Fibroblast of peridontal ligament (primary cell): ENCODE results near the gene DGCR2.
A peak's percentile ranks its signal among the peaks of the same experiment; 100 is the strongest.
"Not testable (repeated sequence)": the region's sequence is repeated elsewhere in the genome, so short reads cannot be mapped to it uniquely, and the experiment has no call there.

Source experiments
- DNase-seq: peaks from one replicate; pipeline ENCODE4 v3.0.0-alpha.2; 2010; ENCODE audit errors: extremely low read depth

DGCR2 gene

DNA sequence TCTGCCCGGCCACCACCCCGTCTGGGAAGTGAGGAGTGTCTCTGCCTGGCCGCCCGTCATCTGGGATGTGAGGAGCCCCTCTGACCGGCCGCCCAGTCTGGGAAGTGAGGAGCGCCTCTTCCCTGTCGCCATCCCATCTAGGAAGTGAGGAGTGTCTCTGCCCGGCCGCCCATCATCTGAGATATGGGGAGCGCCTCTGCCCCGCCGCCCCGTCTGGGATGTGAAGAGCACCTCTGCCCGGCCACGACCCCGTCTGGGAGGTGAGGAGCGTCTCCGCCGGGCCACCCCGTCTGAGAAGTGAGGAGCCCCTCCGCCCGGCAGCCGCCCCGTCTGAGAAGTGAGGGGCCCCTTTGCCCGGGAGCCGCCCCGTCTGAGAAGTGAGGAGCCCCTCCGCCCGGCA, 38.1 kb downstream of the DGCR2 start:
- not testable (repeated sequence) for DNase-seq

DNA sequence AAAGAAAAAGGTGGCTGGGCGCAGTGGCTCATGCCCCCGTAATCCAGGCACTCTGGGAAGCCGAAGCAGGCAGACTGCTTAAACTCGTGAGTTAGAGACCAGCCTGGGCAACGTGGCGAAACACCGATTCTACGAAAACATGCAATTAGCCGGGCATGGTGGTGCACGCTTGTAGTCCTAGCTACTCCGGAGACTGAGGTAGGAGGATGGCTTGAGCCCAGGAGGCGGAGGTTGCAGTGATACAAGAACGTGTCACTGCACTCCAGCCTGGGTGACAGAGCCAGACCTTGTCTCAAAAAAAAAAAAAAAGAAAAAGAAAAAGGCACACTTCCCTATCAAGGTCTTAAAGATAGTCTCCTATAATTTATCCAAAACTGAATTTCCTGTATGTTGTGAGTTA, 39.4 kb downstream of the DGCR2 start:
- no peak for DNase-seq

DNA sequence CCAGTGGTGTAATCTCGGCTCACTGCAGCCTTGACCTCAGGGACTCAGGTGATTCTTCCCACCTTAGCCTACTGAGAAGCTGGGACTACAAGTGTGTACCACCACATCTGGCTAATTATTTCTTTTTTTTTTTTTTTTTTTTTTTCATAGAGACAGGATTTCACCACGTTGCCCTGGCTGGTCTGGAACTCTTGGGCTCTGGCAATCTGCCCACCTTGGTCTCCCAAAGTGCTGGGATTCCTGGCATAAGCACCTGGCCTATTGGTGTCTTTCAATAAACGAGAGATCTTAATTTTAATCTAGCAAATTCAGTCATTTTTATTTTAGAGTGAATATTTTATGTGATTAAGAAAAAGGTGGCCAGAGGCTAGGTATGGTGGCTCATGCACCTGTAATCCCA, 40.1 kb downstream of the DGCR2 start:
- DNase-seq = no peak

DNA sequence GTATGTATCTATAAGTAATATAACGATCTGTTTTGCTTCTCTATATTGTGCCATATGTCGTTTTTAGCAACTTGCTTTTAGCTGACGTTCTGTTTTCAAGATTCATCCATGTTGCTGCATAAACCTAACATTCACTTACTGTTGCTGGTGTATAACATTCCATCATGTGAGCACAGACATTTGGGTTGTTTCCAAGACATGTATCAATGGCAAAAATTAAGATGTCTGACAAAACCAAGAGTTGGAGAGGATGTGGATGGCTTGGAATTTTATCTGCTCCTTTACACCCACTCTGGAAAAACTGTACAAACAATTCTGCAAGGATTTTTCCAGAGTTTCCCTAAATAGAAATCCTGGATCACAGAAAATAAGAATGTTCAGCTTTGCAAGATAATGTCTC, 40.9 kb downstream of the DGCR2 start:
- no peak for DNase-seq

- no peak for DNase-seq
Measured at GRCh38 chr22:19080853-19081252, 41.4 kb downstream of the DGCR2 start.

DNA sequence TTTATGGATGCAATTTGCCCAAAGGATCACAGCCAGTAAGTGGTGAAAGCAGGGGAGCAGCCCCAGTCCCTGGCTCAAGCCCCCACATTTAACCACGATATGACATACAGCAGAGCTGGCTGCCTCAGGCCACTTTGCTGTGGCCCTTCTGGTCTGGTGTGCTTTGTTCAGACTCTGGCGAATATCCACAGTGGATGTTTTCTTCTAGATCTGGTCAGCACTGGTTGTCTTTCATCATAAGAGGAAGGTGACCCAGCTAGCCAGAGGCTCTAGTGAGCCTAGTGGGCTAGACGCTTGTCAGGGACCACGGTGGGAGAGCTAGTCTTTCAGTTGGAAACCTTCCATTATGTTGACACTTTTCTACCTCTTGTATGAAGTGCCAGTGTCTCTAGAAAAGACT, 42.5 kb downstream of the DGCR2 start:
- DNase-seq = no peak

GRCh38 chr22:19075404-19075803, 46.8 kb downstream of the DGCR2 start:
- no peak for DNase-seq

- DNase-seq = not testable (repeated sequence)
Measured at GRCh38 chr22:19072853-19073252, 49.4 kb downstream of the DGCR2 start.

DNA sequence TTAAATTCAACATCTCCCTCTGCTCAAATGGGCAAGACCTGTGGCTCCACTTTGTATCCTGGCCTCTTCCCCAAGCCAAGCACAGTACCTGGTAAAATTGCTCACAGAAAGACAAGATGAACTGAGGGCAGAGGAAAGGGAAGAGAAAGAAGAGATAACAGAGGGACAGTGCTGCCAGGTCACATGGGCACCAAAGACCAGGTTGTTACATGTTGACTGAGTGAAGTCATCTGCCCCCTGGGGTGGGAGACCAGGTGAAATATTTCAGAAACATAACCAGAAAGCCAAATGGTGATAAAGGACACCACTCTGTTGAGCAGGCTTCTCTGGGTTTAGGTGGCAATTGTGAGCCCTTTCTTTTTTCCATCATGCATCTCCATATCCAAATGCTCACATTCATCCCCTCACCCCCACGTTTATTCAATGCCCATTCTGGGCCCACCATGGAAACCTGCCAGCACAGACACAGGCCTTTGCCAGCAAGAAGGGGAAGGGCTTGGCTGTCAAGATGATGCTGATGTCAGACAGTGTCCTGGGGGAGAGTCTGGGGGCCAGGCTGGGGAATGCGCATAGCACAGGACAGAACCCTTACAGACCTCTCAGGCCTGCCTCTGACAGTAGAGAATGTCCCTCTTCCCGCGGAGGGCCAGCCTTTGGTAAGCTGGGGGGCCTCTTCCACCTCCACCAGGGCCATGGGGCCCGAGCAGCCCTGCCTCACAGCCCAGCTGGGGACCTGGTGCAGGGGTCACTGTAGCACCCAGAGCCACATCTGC, 51.6 kb downstream of the DGCR2 start:
- DNase-seq = no peak

DNA sequence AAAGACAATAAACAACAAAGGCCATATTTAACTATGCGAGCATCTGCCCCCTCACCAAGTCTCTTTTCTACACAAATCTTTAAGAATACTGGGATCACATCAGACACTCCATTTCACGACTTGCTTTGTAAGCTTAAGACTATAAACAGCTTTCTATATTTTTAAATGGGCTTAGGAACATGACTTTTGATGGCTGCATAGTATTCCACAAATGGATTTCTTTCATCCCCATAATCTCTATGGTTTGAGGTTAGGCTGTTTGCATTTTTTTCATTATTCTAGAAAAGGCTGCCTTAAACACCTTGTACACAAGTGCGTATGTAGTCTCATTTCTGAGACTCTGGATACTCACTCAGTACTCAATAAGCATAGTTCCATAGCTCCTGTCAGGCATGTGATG, 52.8 kb downstream of the DGCR2 start:
- no peak for DNase-seq

GRCh38 chr22:19068784-19069271, 53.4 kb downstream of the DGCR2 start:
- no peak for DNase-seq

DNA sequence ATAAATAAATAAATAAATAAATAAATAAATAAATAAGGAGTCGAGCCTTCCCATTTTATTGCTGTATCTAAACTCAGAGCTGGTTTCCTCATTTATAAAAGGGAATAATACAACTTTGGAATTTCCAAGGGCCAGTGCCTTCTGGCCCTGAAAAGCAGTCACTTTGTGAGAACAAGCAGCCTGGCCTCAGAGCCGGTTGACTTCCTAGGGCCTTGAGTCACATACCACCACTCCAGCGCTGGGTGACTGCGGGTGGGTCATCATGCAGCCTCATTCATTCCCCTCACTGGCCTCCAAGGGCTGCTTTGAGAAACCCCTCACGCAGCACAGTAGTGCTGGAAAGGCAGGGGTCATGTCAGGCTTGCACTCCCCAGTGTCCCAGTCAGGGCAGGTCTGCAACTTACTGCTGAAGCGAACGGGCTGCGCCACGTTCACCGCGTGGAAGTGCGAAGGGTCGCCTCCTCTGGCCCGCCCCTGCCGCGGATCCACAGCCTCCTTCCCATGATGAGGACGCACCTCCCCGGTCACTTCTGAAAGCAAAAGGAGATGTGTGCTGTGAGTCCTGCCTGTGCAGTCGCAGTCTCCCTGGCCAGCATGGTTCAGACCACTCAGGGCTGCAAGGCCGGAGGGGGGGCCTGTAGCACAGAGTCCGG, 54.4 kb downstream of the DGCR2 start:
- no peak for DNase-seq

- peak; percentile 34 for DNase-seq
Measured at GRCh38 chr22:19066531-19067271, 55.5 kb downstream of the DGCR2 start.

DNA sequence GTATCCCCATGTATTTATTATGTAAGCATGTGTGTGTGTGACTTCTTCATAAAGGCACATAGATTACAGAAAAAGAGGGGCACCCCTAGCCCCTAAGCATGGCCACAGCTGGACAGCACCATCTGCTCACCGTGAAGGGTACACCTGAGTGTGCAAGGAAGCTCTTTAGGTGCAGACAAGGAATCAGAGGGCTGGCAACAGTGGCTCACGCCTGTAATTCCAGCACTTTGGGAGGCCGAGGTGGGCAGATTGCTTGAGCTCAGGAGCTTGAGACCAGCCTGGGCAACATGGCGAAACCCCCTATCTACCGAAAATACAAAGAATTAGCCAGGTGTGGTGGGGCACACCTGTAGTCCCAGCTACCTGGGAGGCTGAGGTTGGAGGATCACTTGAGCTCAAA, 56.3 kb downstream of the DGCR2 start:
- no peak for DNase-seq

GRCh38 chr22:19065298-19065859, 56.8 kb downstream of the DGCR2 start:
- no peak for DNase-seq

DNA sequence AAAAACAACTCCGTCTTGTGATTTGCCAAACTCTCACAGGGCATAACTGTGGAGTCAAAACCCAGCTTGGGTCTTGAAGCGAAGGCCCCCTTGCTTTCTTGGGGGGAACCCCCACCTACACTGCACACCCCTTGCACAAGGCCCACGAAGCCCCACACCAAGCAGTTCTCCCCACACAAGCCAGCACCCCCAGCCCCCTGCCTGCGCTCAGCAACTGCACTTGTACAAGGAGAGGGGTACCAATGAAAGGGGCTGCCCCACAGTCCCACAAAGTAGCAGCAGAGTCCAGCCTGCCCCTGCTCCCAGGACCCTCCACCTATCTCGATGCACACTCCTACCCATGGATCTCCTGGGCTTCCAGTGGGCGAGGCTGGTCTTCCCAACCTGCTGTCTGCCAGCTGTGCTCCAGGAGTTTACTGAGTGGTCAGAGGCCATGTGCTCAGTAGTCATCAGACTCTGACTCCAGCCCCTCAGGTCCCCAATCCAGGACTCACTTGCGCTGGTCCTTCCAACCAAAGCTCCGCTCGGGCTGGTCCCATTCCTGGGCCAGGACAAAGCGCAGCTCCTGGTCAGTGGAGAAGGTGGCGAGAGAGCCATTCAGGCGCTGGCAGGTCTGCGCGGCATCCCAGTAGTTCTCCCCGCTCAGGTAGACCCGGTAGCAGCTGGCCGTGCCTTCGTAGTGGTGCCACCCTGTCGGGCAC, 57.7 kb downstream of the DGCR2 start:
- no peak for DNase-seq

GRCh38 chr22:19063581-19064353, 58.4 kb downstream of the DGCR2 start:
- DNase-seq = no peak

GRCh38 chr22:19062943-19063308, 59.3 kb downstream of the DGCR2 start:
- no peak for DNase-seq

- DNase-seq = no peak
Measured at GRCh38 chr22:19062139-19062942, 59.9 kb downstream of the DGCR2 start.

DNA sequence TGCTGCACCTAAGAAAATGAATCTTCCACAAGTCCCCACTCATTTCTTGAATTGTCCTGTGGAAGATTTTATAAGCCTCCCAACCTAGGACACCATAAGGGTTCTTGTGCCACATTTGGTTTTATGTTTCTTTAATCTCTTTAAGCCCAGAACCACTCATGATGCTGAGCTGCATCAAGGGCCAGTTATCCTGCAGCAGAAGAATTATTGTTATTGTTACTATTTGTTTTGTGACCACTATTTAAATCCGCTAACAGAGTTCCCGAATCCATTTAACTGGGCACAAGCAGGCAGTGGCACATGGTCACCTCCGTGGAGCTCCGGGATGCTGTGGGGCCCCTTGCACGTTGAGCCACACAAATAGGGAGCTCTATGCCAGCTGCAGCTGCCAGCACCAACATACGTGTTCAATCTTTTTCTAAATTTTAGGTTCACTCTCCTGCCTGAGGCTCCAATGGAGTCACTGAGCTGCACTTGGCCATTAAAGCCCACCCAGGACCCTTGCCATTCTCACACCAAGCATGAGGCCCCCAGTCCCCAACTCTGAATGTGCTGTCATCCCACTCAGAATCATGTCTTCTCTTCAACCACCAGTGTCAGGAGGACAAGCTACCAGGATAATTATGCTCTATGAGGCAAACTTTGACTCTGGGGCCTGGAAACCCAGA, 60.6 kb downstream of the DGCR2 start:
- no peak for DNase-seq
